Testis (tissue), 3 donors: ENCODE measurements around the gene CHGA. TPM values are rescaled to one million over a fixed set of nuclear protein-coding genes. Genes with fewer than 3 reads are reported as not detected.

Experiments used
- DNase-seq: peaks from one replicate; pipeline ENCODE4 v3.0.0-alpha.2; 2019
- H3K27ac ChIP-seq, 2 donors: fragments of 200-600 bp; sonication (generic); one replicate each; pipeline ENCODE4 v1.5.1; 2019
- H3K27me3 ChIP-seq: fragments of 200-600 bp; sonication (generic); one replicate; pipeline ENCODE4 v1.5.1; 2019
- H3K36me3 ChIP-seq: fragments of 200-600 bp; sonication (generic); one replicate; pipeline ENCODE4 v1.5.1; 2017; ENCODE audit warnings: low read depth; ENCODE audit errors: missing control alignments
- H3K4me1 ChIP-seq: fragments of 200-600 bp; sonication (generic); one replicate; pipeline ENCODE4 v1.5.1; 2019
- H3K4me3 ChIP-seq, 2 donors: fragments of 200-600 bp; sonication (generic); one replicate each; pipeline ENCODE4 v1.5.1; 2017 to 2019
- H3K9me3 ChIP-seq: fragments of 200-600 bp; sonication (generic); one replicate; pipeline ENCODE4 v1.5.1; 2017
- POLR2A ChIP-seq: fragments of 450-650 bp; IDR thresholded peaks from one replicate; pipeline ENCODE4 v1.6.1; 2017; ENCODE audit warnings: antibody characterized with exemption, mild to moderate bottlenecking, moderate library complexity
- WGBS, 2 donors: methylation state at CpG; one replicate each; pipeline ENCODE4 v1.1.5; 2018; 5-methylcytosine and 5-hydroxymethylcytosine counted together
- intact Hi-C: fragments of 100-400 bp; cut with DNase I; formaldehyde crosslinking; loops from one replicate; pipeline ENCODE4 v1.15.1; 2023; ENCODE audit warnings: low total_unique reads
- polyA plus RNA-seq: library from polyadenylated mRNA; stranded (reverse); fragments of 350-450 nt; fragmentation: Illumina TruSeq; extraction: RNeasy Lipid Tissue Mini Kit (QIAGEN cat#74804); gene quantifications from one replicate; pipeline ENCODE4 v1.2.3, GENCODE V29; 2014; ENCODE audit warnings: low read depth, low replicate concordance; ENCODE audit not compliant: insufficient read depth
- total RNA-seq, 2 donors: library from RNA; depleted of rRNA; stranded (reverse); fragments of >200 nt; gene quantifications; one replicate each; pipeline ENCODE4 v1.2.3, GENCODE V29; 2016
- TF ChIP-seq, protein P1 (sequence below), 3 experiments: fragments of 450-650 bp in 2 of 3; fragments of 200-600 bp in 1 of 3; sonication (generic) in 1 of 3; IDR thresholded peaks; one replicate each; pipeline ENCODE4 v1.5.1; 2016 to 2019; ENCODE audit warnings: antibody characterized with exemption in 3 of 3, mild to moderate bottlenecking in 2 of 3, moderate library complexity in 1 of 3

Gene CHGA
- total and polyA plus RNA-seq, 3 donors from 2014 or later, result 92.9 to 225 (median 191) TPM

DNA sequence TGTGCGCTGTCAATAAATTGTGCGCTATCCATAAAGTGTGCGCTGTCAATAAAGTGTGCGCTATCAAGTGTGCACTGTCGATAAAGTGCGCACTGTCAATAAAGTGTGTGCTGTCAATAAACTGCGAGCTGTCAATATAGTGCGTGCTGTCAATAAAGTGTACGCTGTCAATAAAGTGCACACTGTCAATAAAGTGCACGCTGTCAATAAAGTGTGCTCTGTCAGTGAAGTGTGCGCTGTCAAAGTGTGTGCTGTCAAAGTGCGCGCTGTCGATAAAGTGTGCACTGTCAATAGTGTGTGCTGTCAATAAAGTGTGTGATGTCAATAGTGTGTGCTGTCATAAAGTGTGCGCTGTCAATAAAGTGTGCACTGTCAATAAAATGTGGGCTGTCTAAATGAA is 2.9 kb upstream of the CHGA start:
- H3K36me3 ChIP-seq, result no peaks in the 10 kb centered on the region
- no peak overlapping the region for H3K27ac ChIP-seq
- no peak for TF ChIP-seq POLR2A
- TF ChIP-seq, protein P1, sequence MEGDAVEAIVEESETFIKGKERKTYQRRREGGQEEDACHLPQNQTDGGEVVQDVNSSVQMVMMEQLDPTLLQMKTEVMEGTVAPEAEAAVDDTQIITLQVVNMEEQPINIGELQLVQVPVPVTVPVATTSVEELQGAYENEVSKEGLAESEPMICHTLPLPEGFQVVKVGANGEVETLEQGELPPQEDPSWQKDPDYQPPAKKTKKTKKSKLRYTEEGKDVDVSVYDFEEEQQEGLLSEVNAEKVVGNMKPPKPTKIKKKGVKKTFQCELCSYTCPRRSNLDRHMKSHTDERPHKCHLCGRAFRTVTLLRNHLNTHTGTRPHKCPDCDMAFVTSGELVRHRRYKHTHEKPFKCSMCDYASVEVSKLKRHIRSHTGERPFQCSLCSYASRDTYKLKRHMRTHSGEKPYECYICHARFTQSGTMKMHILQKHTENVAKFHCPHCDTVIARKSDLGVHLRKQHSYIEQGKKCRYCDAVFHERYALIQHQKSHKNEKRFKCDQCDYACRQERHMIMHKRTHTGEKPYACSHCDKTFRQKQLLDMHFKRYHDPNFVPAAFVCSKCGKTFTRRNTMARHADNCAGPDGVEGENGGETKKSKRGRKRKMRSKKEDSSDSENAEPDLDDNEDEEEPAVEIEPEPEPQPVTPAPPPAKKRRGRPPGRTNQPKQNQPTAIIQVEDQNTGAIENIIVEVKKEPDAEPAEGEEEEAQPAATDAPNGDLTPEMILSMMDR (IDR thresholded peaks at IDR 0.05), result no peak
- H3K4me1 ChIP-seq, result no peaks in the 10 kb centered on the region
- 67 to 81% methylated on average over 15 of the region's 15 CpGs for WGBS, 2 donors
- no peaks in the 10 kb centered on the region for H3K9me3 ChIP-seq
- intact Hi-C loops, result no loop called here
- no peaks in the 10 kb centered on the region for H3K27me3 ChIP-seq
- DNase-seq, result no peak
- H3K4me3 ChIP-seq, result no peak overlapping the region

DNA sequence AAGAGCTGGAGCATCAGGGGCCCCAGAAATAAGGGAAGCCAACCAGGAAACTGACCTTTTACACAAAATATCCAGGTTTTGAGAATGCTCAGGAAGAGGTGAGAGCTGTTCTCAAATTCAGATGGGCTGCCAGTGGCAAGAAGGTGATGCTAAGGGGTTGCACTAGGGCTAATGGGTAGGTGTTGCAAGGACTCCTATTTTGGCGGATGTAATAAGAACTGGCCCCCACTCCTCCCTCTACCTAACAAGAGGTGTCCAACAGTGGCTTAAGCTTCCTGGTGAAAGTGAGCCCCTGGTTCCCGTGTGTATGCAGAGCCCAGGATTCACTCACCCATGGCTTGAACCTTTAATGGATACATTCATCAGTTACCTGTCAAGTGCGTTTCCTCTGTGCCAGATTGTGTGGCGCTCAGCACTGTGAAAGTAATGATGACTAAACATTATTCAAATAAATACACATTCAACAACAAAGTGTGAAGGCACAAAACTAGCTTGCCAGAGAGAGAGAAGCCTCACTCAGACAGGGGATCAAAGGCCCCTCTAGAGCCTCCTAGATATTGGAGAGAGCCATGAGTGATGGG is 705 bp upstream of the CHGA start:
- Histone ChIP-seq H3K27ac (no peak overlapping the region), H3K27me3 (no peaks in the 10 kb centered on the region), H3K4me1 (no peaks in the 10 kb centered on the region), H3K4me3 (peak overlapping the region in 1 of 2 donors; percentile 45), H3K9me3 (no peaks in the 10 kb centered on the region), H3K36me3 (no peaks in the 10 kb centered on the region)
- 49 to 62% methylated on average over 4 of the region's 4 CpGs for WGBS, 2 donors
- DNase-seq, result no peak
- intact Hi-C loops, result no loop called here
- TF ChIP-seq POLR2A, result no peak
- TF ChIP-seq, protein P1 (IDR thresholded peaks at IDR 0.05), result no peak

DNA sequence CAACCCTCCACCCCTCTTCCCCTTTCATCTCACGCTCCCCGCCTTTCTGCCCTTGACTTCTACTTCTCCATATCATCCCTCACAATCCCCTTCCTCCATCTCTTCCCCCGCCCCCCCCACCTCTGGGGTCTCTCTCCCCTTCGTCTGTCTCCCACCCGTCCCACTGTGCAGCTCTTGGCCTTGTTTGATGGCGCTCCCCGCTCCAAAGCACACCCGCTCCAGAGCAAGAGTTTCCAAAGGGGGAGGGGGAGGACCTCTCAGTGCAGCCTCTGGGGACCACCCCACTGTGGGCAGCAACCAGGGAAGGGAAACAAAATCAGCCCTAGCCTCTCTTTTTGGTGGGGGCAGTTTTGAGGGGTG is 774 bp downstream of the CHGA start:
- H3K27me3 ChIP-seq, result no peaks in the 10 kb centered on the region
- H3K4me3 ChIP-seq, result peak overlapping the region; percentile 45 to 55
- DNase-seq, result no peak
- TF ChIP-seq, protein P1 (IDR thresholded peaks at IDR 0.05), result no peak
- no peak for TF ChIP-seq POLR2A
- no peaks in the 10 kb centered on the region for H3K9me3 ChIP-seq
- WGBS, 2 donors, result 19 to 47% methylated on average over 6 to 8 of the region's 8 CpGs
- no peak overlapping the region for H3K27ac ChIP-seq
- intact Hi-C loops, result no loop called here
- peaks cover 6% of the 10 kb centered on the region for H3K4me1 ChIP-seq
- no peaks in the 10 kb centered on the region for H3K36me3 ChIP-seq

DNA sequence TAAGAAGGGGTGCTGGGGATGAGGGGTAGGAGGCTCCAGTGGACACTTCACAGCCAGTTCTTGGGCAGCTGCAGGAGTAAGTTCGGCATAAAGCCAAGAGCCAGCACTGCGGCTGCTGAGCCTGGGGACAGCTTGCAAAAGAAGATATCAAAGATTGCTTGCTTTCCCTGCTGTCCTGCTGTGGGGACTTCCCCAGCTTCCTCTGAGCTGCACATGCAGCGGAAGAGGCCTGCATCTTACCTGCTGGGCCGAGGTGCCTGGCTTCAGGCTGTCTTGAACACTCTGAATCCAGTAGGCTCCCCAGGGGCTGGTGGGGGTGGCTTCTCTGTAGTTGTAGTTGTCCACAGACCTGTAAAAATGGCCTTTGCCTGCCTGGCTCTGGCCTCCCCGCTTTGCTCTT is 1.3 kb downstream of the CHGA start:
- 31 to 55% methylated on average over 4 to 5 of the region's 5 CpGs for WGBS, 2 donors
- intact Hi-C loops, result no loop called here
- Histone ChIP-seq H3K27ac (no peak overlapping the region), H3K36me3 (no peaks in the 10 kb centered on the region), H3K4me3 (no peak overlapping the region), H3K9me3 (no peaks in the 10 kb centered on the region), H3K27me3 (no peaks in the 10 kb centered on the region), H3K4me1 (peaks cover 6% of the 10 kb centered on the region)
- DNase-seq, result peak; percentile 51
- TF ChIP-seq, protein P1 (IDR thresholded peaks at IDR 0.05), result no peak
- TF ChIP-seq POLR2A, result no peak

DNA sequence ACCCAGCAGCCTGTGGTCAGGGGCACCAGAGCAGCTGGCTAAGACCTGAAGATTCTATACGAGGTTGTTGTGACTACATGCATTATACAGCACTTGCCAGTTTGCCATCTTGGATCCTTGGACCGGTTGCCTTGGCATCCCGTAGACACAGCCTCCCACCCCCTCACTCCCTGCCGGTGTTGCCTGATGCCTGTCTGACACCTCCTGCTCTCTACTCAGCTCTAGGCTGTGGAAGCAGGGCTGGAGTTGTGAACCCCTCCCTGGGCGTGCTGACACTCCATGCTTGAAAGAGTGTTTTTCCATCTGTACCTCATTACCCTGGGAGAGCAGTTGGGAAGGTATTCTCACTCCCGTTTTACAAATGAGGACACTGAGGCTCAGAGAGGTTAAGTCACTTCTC is 2.5 kb downstream of the CHGA start:
- Histone ChIP-seq H3K4me1 (peaks cover 6% of the 10 kb centered on the region), H3K36me3 (no peaks in the 10 kb centered on the region), H3K27me3 (no peaks in the 10 kb centered on the region), H3K9me3 (no peaks in the 10 kb centered on the region), H3K4me3 (no peak overlapping the region), H3K27ac (no peak overlapping the region)
- WGBS, 2 donors, result 75 to 76% methylated on average over 6 of the region's 6 CpGs
- intact Hi-C loops, result no loop called here
- TF ChIP-seq POLR2A, result no peak
- TF ChIP-seq, protein P1 (IDR thresholded peaks at IDR 0.05), result no peak
- DNase-seq, result no peak
